Epithelial cell of prostate (primary cell): ENCODE results near the gene LGR6.
"Not testable (repeated sequence)": the region's sequence is repeated elsewhere in the genome, so short reads cannot be mapped to it uniquely, and the experiment has no call there.

ENCODE experiments used
- DNase-seq: peaks from one replicate; pipeline ENCODE4 v3.0.0-alpha.2; 2011; ENCODE audit warnings: low read depth, low spot score
- H3K27ac ChIP-seq: fragments of 450-650 bp; 2 replicates; pipeline ENCODE4 v1.5.1; 2017; ENCODE audit warnings: mild to moderate bottlenecking

LGR6 gene

GRCh38 chr1:202255343-202255742 lies 61.7 kb downstream of the LGR6 start:
- DNase-seq: no peak
- no peak overlapping the region for H3K27ac ChIP-seq

- DNase-seq: no peak
- H3K27ac ChIP-seq: no peak overlapping the region
Measured at GRCh38 chr1:202259705-202260104, 66.1 kb downstream of the LGR6 start.

- H3K27ac ChIP-seq, DNase-seq: not testable (repeated sequence)
Measured at GRCh38 chr1:202261209-202261958, 67.8 kb downstream of the LGR6 start.

- H3K27ac ChIP-seq: no peak overlapping the region
- DNase-seq: no peak
Measured at GRCh38 chr1:202263628-202264027, 70.0 kb downstream of the LGR6 start.

GRCh38 chr1:202264300-202264699 lies 70.7 kb downstream of the LGR6 start:
- no peak for DNase-seq
- H3K27ac ChIP-seq: no peak overlapping the region

- no peak overlapping the region for H3K27ac ChIP-seq
- DNase-seq: no peak
Measured at GRCh38 chr1:202264726-202265125, 71.1 kb downstream of the LGR6 start.

- H3K27ac ChIP-seq: no peak overlapping the region
- no peak for DNase-seq
Measured at GRCh38 chr1:202266061-202266765, 72.6 kb downstream of the LGR6 start.

GRCh38 chr1:202268032-202268431 lies 74.4 kb downstream of the LGR6 start:
- DNase-seq: no peak
- no peak overlapping the region for H3K27ac ChIP-seq

- DNase-seq: no peak
- H3K27ac ChIP-seq: no peak overlapping the region
Measured at GRCh38 chr1:202268817-202269216, 75.2 kb downstream of the LGR6 start.

- DNase-seq: no peak
- H3K27ac ChIP-seq: no peak overlapping the region
Measured at GRCh38 chr1:202270871-202271326, 77.3 kb downstream of the LGR6 start.

GRCh38 chr1:202272103-202272845 lies 78.7 kb downstream of the LGR6 start:
- no peak for DNase-seq
- H3K27ac ChIP-seq: no peak overlapping the region

GRCh38 chr1:202274611-202275010 lies 81.0 kb downstream of the LGR6 start:
- no peak overlapping the region for H3K27ac ChIP-seq
- DNase-seq: no peak

GRCh38 chr1:202275061-202275770 lies 81.6 kb downstream of the LGR6 start:
- DNase-seq: no peak
- H3K27ac ChIP-seq: no peak overlapping the region

GRCh38 chr1:202276081-202276715 lies 82.6 kb downstream of the LGR6 start:
- DNase-seq: no peak
- H3K27ac ChIP-seq: no peak overlapping the region

GRCh38 chr1:202276920-202277319 lies 83.3 kb downstream of the LGR6 start:
- DNase-seq: no peak
- no peak overlapping the region for H3K27ac ChIP-seq

- no peak overlapping the region for H3K27ac ChIP-seq
- no peak for DNase-seq
Measured at GRCh38 chr1:202278751-202279150, 85.2 kb downstream of the LGR6 start.

GRCh38 chr1:202279806-202280205 lies 86.2 kb downstream of the LGR6 start:
- no peak overlapping the region for H3K27ac ChIP-seq

GRCh38 chr1:202280595-202280994 lies 87.0 kb downstream of the LGR6 start:
- H3K27ac ChIP-seq: no peak overlapping the region
- no peak for DNase-seq

More at GRCh38 chr1:202279806-202280205, 86.2 kb downstream of the LGR6 start:
- no peak for DNase-seq

- peak overlapping the region; percentile 27 for H3K27ac ChIP-seq
- DNase-seq: no peak
Measured at GRCh38 chr1:202281316-202282024, 87.9 kb downstream of the LGR6 start.
